Measurements from ENCODE around the gene IAPP. TPM values are rescaled to one million over a fixed set of nuclear protein-coding genes. Genes with fewer than 3 reads are reported as not detected.
"Not testable (repeated sequence)": the region's sequence is repeated elsewhere in the genome, so short reads cannot be mapped to it uniquely, and the experiment has no call there.

The IAPP gene
- total and polyA plus RNA-seq, 11 donors = not detected

- Histone ChIP-seq H3K4me1 (no peaks in the 10 kb centered on the region), H3K36me3 (no peaks in the 10 kb centered on the region), H3K27ac (no peak overlapping the region), H3K27me3 (peaks cover 0 to 18% (median 0%) of the 10 kb centered on the region in 9 donors), H3K9me3 (no peaks in the 10 kb centered on the region), H3K4me3 (no peak overlapping the region)
- DNase-seq (no peak), ATAC-seq (no peak)
- no peak for TF ChIP-seq POLR2A (IDR thresholded peaks at IDR 0.05)
- TF ChIP-seq CTCF (IDR thresholded peaks at IDR 0.05) = no peak
- 72 to 81% (median 75%) methylated on average over 16 of the region's 16 CpGs for WGBS, 4 donors
- intact Hi-C loops (cut with DNase I) = no loop called here
Observed at GRCh38 chr12:21413369-21414277, 40.9 kb downstream of the IAPP start.

GRCh38 chr12:21416511-21417121, 43.9 kb downstream of the IAPP start:
- no peak for ATAC-seq
- WGBS, 4 donors = 68 to 79% (median 75%) methylated on average over 4 of the region's 4 CpGs
- intact Hi-C loops (cut with DNase I) = no loop called here

GRCh38 chr12:21418398-21418797, 45.7 kb downstream of the IAPP start:
- ATAC-seq; H3K36me3 ChIP-seq; H3K27ac ChIP-seq; intact Hi-C loops (cut with DNase I); H3K9me3 ChIP-seq; DNase-seq; H3K4me1 ChIP-seq; H3K4me3 ChIP-seq: not testable (repeated sequence)
- peaks cover 0 to 12% (median 0%) of the 10 kb centered on the region in 9 donors for H3K27me3 ChIP-seq
- 69 to 78% (median 75%) methylated on average over 5 of the region's 5 CpGs for WGBS, 4 donors

More at GRCh38 chr12:21416511-21417121, 43.9 kb downstream of the IAPP start:
- Histone ChIP-seq H3K9me3 (no peaks in the 10 kb centered on the region), H3K4me1 (no peaks in the 10 kb centered on the region), H3K27me3 (peaks cover 0 to 18% (median 0%) of the 10 kb centered on the region in 9 donors), H3K36me3 (no peaks in the 10 kb centered on the region), H3K4me3 (no peak overlapping the region), H3K27ac (no peak overlapping the region)
- no peak for DNase-seq
- TF ChIP-seq POLR2A (IDR thresholded peaks at IDR 0.05) = no peak
- no peak for TF ChIP-seq CTCF (IDR thresholded peaks at IDR 0.05)

GRCh38 chr12:21419009-21419699, 46.5 kb downstream of the IAPP start:
- H3K27ac ChIP-seq; H3K36me3 ChIP-seq; H3K9me3 ChIP-seq; H3K4me1 ChIP-seq; H3K4me3 ChIP-seq; ATAC-seq; DNase-seq; intact Hi-C loops (cut with DNase I): not testable (repeated sequence)
- 83 to 89% (median 85%) methylated on average over 28 to 30 of the region's 30 CpGs for WGBS, 4 donors
- H3K27me3 ChIP-seq = peaks cover 0 to 12% (median 0%) of the 10 kb centered on the region in 9 donors

GRCh38 chr12:21428241-21428640, 55.5 kb downstream of the IAPP start:
- intact Hi-C loops (cut with DNase I) = no loop called here
- no peaks in the 10 kb centered on the region for H3K36me3 ChIP-seq
- H3K27me3 ChIP-seq = peaks cover 0 to 7% (median 0%) of the 10 kb centered on the region in 9 donors
- no peak overlapping the region for H3K4me3 ChIP-seq
- TF ChIP-seq POLR2A (IDR thresholded peaks at IDR 0.05) = no peak
- no peak for TF ChIP-seq CTCF (IDR thresholded peaks at IDR 0.05)
- ATAC-seq (no peak), DNase-seq (no peak)
- H3K27ac ChIP-seq = no peak overlapping the region
- H3K4me1 ChIP-seq = no peaks in the 10 kb centered on the region
- 78 to 82% (median 80%) methylated on average over 4 of the region's 4 CpGs for WGBS, 4 donors
- H3K9me3 ChIP-seq = no peaks in the 10 kb centered on the region
